WERI-Rb-1 (cell line): ENCODE results near the gene LMTK3.
"Not testable (repeated sequence)": the region's sequence is repeated elsewhere in the genome, so short reads cannot be mapped to it uniquely, and the experiment has no call there.

Experiments used
- DNase-seq: peaks from one replicate; pipeline ENCODE4 v3.0.0-alpha.2; 2020
- H3K27ac ChIP-seq: fragments of 250-450 bp; sonication (Bioruptor Pico); 2 replicates; pipeline ENCODE4 v1.5.1; 2020; ENCODE audit warnings: mild to moderate bottlenecking, moderate library complexity
- H3K27me3 ChIP-seq: fragments of 250-450 bp; sonication (Bioruptor Pico); 2 replicates; pipeline ENCODE4 v1.5.1; 2021; ENCODE audit warnings: mild to moderate bottlenecking, low read depth, moderate library complexity; ENCODE audit not compliant: insufficient read depth, severe bottlenecking
- H3K36me3 ChIP-seq: fragments of 250-450 bp; sonication (Bioruptor Pico); 2 replicates; pipeline ENCODE4 v1.5.1; 2020; ENCODE audit warnings: mild to moderate bottlenecking, moderate library complexity
- H3K4me3 ChIP-seq: 2 replicates; pipeline ENCODE4 v1.5.1; 2011; ENCODE audit warnings: low read depth, mild to moderate bottlenecking, control low read depth, low read length
- H3K9me3 ChIP-seq: fragments of 250-450 bp; sonication (Bioruptor Pico); 2 replicates; pipeline ENCODE4 v1.5.1; 2021; ENCODE audit warnings: mild to moderate bottlenecking, moderate library complexity; ENCODE audit not compliant: severe bottlenecking
- TF ChIP-seq, protein P1 (sequence below): IDR thresholded peaks from 2 replicates; pipeline ENCODE4 v1.5.1; 2011; ENCODE audit warnings: low read depth, mild to moderate bottlenecking, control low read depth, inconsistent platforms, low read length

Gene LMTK3

DNA sequence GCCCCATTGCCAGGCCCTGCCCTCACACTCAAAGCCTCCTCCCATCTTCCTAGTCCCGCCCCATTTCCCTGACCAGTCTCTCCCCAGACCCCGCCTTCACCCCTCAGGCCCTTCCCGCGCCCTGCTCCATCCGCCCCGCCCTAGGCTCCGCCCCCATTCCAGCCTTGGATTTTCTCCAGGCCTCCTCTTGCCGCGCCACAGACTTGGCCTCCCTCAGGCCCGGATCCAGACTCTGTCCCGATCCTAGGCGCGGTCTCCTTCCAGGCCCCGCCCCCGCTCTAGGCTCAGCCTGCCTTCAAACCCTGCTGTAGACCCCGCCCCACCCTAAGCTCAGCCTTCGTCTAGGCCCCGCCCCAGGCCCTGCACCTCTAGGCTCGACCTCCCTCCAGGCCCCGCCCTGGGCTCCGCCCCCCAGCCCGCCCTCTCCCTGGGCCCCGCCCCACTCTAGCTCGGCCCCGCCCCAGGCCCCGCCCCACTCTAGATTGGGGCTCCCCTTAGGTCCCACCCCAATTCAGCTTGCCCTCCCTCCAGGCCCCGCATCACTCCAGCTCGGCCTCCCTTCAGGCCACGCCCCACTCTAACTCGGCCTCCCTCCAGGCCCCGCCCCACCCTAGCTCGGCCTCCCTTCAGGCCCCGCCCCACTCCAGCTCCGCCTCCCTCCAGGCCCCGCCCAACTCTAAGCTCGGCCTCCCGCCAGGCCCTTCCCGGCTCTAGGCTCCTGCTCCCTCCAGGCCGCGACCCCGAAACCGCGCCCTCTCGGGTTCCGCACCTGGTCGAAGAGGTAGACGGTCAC lies 18.5 kb downstream of the LMTK3 start:
- H3K27me3 ChIP-seq = peaks cover 7% of the 10 kb centered on the region
- no peak overlapping the region for H3K27ac ChIP-seq
- no peaks in the 10 kb centered on the region for H3K36me3 ChIP-seq
- peak; percentile 63 for DNase-seq
- H3K9me3 ChIP-seq = no peaks in the 10 kb centered on the region
- TF ChIP-seq, protein P1, sequence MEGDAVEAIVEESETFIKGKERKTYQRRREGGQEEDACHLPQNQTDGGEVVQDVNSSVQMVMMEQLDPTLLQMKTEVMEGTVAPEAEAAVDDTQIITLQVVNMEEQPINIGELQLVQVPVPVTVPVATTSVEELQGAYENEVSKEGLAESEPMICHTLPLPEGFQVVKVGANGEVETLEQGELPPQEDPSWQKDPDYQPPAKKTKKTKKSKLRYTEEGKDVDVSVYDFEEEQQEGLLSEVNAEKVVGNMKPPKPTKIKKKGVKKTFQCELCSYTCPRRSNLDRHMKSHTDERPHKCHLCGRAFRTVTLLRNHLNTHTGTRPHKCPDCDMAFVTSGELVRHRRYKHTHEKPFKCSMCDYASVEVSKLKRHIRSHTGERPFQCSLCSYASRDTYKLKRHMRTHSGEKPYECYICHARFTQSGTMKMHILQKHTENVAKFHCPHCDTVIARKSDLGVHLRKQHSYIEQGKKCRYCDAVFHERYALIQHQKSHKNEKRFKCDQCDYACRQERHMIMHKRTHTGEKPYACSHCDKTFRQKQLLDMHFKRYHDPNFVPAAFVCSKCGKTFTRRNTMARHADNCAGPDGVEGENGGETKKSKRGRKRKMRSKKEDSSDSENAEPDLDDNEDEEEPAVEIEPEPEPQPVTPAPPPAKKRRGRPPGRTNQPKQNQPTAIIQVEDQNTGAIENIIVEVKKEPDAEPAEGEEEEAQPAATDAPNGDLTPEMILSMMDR = no peak
- no peak overlapping the region for H3K4me3 ChIP-seq

GRCh38 chr19:48491793-48492123 lies 19.9 kb downstream of the LMTK3 start:
- TF ChIP-seq, protein P1 = no peak
- H3K9me3 ChIP-seq = no peaks in the 10 kb centered on the region
- peaks cover 7% of the 10 kb centered on the region for H3K27me3 ChIP-seq
- peak; percentile 60 for DNase-seq
- no peak overlapping the region; the same call in 1 of the 2 replicates for H3K27ac ChIP-seq
- H3K36me3 ChIP-seq = no peaks in the 10 kb centered on the region
- peak overlapping the region; percentile 41 for H3K4me3 ChIP-seq

DNA sequence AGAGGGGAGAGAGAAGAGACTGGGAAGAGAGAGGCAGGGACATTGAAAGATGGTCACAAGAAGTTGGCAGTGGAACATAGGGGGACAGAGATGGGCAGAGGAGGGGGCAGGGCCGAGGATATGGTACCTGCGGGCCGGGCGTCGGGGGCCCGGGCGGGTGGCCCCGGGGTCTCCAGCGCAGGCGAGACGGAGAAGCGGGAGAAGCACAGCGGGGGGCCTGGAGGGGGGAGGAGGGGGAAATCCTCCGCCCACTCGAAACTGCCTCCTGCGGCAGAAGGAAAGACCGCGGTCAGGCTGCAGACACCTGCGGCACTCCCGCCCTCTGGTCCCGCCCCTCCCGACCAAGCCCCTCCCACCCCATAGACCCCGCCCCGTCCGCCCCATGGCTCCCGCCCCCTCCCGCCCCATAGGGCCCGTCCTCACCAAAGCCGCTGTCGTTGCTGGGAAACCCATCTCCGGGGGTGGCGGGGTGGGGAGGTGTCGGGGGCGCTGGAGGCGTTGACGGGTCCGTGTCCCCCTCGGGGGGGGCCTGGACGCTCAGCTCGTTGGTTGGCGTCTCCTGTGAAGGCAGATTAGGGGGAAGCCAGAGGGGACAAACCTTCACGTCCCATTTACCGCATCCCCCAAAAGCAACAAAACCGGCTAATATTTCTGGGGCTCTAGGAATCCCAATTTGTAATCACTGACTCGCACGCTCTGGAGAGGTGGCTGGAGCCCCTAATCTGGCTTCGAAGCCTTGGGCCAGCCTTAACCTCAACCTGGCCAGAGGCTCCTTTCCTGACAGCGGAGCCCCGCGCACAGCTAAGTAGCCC lies 20.4 kb downstream of the LMTK3 start:
- DNase-seq = peak; percentile 70
- Histone ChIP-seq H3K27ac (no peak overlapping the region; the same call in 1 of the 2 replicates), H3K27me3 (peaks cover 7% of the 10 kb centered on the region), H3K9me3 (no peaks in the 10 kb centered on the region), H3K4me3 (peak overlapping the region; percentile 41), H3K36me3 (no peaks in the 10 kb centered on the region)
- TF ChIP-seq, protein P1 = no peak

DNA sequence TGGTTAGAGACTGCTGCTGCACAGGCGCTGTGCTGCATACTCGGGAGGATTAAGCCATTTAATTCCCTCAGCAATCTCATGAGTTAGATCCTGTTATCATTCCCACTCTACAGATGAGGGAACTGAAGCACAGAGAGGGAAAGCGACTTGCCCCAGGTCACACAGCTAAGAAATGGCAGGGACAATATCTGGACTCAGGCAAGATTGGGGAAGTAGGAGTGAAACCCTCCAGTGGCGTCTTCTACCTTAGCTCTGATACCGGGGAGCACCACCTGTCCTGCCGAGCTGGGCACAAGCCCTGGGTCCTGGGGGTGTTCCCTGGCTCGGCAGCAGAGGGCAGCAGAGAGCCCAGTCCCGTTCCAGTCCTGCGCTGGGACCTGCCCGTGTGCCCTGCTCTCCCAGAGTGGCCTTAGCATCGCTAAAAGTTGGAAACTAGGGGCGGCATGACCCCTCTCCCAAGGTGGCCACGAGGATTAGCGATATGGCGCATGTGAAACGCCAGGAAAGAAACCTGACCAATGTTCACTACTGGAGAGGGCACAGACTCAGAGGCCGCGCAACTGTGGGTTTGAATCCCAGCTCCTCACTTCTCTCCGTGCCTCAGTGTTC lies 21.9 kb downstream of the LMTK3 start:
- no peak overlapping the region for H3K4me3 ChIP-seq
- TF ChIP-seq, protein P1 = peak; percentile 94
- no peak overlapping the region for H3K27ac ChIP-seq
- DNase-seq = peak; percentile 78
- H3K36me3 ChIP-seq = no peaks in the 10 kb centered on the region
- peaks cover 7% of the 10 kb centered on the region for H3K27me3 ChIP-seq
- H3K9me3 ChIP-seq = no peaks in the 10 kb centered on the region

DNA sequence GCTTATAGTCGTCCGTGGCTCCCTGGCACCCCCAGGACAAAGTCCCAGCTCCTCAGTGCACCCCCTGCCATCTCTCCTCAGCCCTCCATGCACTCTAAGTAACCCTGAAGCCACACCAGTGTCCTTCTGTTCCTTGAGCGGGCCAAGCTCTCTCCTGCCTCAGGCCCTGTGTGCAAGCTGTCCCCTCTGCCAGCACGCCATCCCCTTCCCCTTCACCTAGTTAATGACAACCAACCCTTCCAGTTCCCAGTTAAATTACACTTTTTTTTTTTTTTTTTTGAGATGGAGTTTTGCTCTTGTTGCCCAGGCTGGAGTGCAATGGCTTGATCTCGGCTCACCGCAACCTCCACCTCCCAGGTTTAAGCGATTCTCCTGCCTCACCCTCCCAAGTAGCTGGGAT lies 23.2 kb downstream of the LMTK3 start:
- H3K36me3 ChIP-seq, H3K27ac ChIP-seq, H3K27me3 ChIP-seq, H3K9me3 ChIP-seq, DNase-seq, H3K4me3 ChIP-seq: not testable (repeated sequence)

GRCh38 chr19:48487948-48488347 lies 23.7 kb downstream of the LMTK3 start:
- H3K27me3 ChIP-seq = peaks cover 7% of the 10 kb centered on the region
- H3K9me3 ChIP-seq = no peaks in the 10 kb centered on the region
- H3K4me3 ChIP-seq = no peak overlapping the region
- no peak for DNase-seq
- H3K36me3 ChIP-seq = peaks cover 5% of the 10 kb centered on the region
- TF ChIP-seq, protein P1 = no peak
- no peak overlapping the region for H3K27ac ChIP-seq
